GM19452 (cell line): ENCODE results near the gene FBXO8.

Experiments
- ATAC-seq: cut with Tn5 transposase; IDR thresholded peaks from one replicate; pipeline ENCODE4 v1.9.1; 2021; ENCODE audit not compliant: unreplicated experiment

FBXO8 gene

DNA sequence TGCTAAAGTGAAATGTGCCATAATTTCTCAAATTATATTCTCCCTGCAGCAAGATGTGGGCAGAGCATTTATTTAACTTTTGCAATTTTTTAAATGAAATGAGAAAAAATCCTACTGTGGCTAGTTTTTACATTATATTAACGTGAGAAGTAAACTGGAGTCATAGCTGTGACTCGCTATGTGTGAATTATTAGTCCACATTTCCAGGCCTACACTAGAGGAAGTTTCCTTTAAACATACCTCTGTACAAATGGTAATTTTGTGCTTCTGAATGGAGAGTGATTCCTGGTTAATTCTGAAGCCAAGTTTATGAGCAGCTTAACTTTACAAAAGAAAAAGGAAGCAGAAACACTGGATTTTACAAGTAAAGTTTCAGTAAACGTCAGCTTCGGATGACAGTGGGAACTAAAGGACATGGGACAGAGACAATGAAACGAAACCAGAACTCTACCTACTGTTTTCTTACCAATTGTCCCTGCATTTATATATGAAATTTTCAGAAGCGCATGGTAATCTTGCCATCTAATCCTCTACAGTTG lies 72.4 kb downstream of the FBXO8 start:
- ATAC-seq: no peak

- no peak for ATAC-seq
Measured at GRCh38 chr4:174210354-174210753, 73.1 kb downstream of the FBXO8 start.

- ATAC-seq: no peak
Measured at GRCh38 chr4:174209341-174209740, 74.1 kb downstream of the FBXO8 start.

DNA sequence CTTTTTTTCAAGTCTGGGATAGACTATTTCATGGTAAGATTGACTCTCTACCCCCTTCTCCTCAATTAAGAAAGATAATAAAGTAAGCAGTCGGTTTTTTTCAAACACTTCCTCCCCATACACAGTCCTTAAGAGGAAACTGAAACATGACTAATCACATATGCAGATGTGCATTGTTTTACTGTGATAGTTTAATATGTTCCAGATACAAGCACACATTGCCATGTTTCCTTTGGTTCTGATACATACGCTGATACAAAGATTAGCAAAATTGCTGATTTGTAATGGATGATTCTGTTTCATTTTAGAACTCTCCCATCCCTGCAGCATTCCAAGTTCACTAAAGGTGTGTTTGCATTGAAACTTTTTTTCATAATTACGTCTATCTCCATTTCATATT lies 76.1 kb downstream of the FBXO8 start:
- ATAC-seq: no peak

- ATAC-seq: no peak
Measured at GRCh38 chr4:174204164-174204831, 79.2 kb downstream of the FBXO8 start.

DNA sequence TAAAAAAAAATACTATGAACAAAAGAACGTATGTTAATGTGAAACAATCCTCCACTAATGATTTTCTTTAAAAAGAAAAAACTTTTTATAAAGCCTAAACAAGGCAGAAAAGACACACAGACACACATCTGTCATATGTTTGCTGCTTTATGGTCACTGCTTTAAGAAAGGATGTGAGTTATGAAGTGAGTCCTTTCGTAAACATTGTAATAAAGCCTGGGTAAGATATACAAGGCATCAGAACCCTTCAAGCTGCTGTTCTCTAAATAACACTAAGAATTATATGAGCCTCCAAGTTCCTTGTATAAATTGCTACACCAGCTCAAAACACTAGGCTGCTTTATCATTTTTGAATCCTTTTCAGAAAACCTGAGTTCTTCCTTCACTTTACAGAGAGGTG lies 81.6 kb downstream of the FBXO8 start:
- no peak for ATAC-seq

- ATAC-seq: no peak
Measured at GRCh38 chr4:174199735-174200134, 83.7 kb downstream of the FBXO8 start.

DNA sequence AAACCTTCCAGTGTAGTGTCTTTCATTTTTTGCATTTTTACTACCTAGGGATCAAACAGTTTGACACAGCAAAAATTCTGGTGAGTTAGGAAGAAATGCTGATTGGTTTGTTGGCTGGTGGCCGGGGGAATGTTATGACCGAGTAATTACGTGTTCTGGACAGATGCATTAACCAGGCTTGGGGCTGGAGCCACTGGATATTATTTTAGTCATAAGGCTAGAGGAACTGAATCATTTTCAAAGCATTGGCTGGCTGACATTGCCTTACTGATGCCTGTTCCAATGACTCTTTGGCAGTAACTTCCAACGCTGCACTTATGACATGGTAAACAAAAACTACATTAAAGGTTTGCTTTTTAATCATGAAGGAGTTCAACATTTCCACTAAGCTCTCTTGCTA lies 84.6 kb downstream of the FBXO8 start:
- no peak for ATAC-seq

GRCh38 chr4:174198396-174198795 lies 85.1 kb downstream of the FBXO8 start:
- ATAC-seq: no peak

- no peak for ATAC-seq
Measured at GRCh38 chr4:174193438-174194374, 89.8 kb downstream of the FBXO8 start.

DNA sequence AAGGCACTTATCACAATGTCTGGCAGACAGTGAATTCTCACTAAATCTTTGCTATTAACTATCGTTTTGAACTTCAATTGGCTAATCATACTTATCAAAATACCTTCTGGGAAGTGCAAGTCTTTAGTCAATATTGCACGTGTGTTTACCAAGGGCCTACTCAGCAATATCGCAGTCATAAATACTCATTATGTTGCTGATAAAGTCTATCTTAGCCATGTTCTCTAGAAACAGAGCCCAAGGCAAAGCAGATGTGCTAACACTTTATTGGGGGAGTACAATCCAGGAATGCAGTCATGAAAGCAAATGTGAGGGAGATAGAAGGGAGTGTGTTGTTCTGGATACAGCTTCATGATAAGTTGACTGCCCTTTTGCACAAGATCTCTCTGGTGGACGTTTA lies 90.5 kb downstream of the FBXO8 start:
- ATAC-seq: no peak

- no peak for ATAC-seq
Measured at GRCh38 chr4:174190832-174191500, 92.5 kb downstream of the FBXO8 start.

DNA sequence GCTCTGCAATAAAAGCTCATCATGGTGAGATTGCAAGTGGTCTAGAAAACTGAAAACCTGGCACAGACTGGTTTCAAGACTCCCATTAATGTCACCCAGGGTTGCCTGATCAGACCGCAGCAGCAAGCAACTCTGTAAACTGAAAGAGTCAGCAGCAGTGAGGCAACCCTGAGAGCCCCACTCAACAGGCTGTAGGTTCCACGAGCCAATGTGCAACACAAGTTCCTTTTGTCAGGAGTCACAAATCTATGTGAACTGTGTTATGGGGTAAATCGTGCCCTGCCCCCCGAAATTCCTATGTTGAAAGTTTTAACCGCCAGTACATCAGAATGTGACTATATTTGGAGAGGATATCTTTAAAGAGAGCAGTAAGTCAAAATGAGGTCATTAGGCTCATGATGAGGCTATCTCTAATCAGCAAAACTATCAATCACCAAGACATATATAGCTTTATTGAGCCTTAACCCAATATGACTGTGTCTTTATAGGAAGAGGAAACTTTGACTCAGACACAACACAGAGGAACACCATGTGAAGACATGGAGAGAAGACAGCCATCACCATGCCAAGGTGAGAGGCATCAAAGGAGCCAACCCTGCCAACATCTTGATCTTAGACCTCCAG lies 94.0 kb downstream of the FBXO8 start:
- no peak for ATAC-seq
